ENCODE data around the gene PTPRA.
"Not testable (repeated sequence)": the region's sequence is repeated elsewhere in the genome, so short reads cannot be mapped to it uniquely, and the experiment has no call there.

Gene PTPRA

GRCh38 chr20:2873010-2873746 is at the start of gene PTPRA:
Gene PTPRA (plus strand): TSS chr20:2873481. CDS start chr20:2964278, 90,797 bp downstream.
- TF ChIP-seq CTCF (IDR thresholded peaks at IDR 0.05; ENCODE audit: low read depth, low read length) = no peak
- H3K4me3 ChIP-seq (replicated peaks in 1 of 2; ENCODE audit: low read depth in 2 of 2, low read length in 2 of 2) = peak within 1 kb of the TSS; percentile 87 to 89
- peak; percentile 91 to 92 for DNase-seq (ENCODE audit: low read depth in 2 of 2)

GRCh38 chr20:2825761-2826160 is 47.5 kb upstream of the PTPRA start:
- no peak overlapping the region for H3K4me3 ChIP-seq (replicated peaks in 1 of 2; ENCODE audit: low read depth in 2 of 2, low read length in 2 of 2)
- DNase-seq (ENCODE audit: low read depth in 2 of 2) = no peak
- no peak for TF ChIP-seq CTCF (IDR thresholded peaks at IDR 0.05; ENCODE audit: low read depth, low read length)

GRCh38 chr20:2826655-2827054 is 46.6 kb upstream of the PTPRA start:
- H3K4me3 ChIP-seq (replicated peaks in 1 of 2; ENCODE audit: low read depth in 2 of 2, low read length in 2 of 2) = no peak overlapping the region
- no peak for TF ChIP-seq CTCF (IDR thresholded peaks at IDR 0.05; ENCODE audit: low read depth, low read length)
- no peak for DNase-seq (ENCODE audit: low read depth in 2 of 2)

- no peak for TF ChIP-seq CTCF (IDR thresholded peaks at IDR 0.05; ENCODE audit: low read depth, low read length)
- DNase-seq (ENCODE audit: low read depth in 2 of 2) = no peak
- H3K4me3 ChIP-seq (replicated peaks in 1 of 2; ENCODE audit: low read depth in 2 of 2, low read length in 2 of 2) = no peak overlapping the region
These were observed 43.9 kb upstream of the PTPRA start for GRCh38 chr20:2829376-2829775.

- DNase-seq (ENCODE audit: low read depth in 2 of 2); H3K4me3 ChIP-seq (replicated peaks in 1 of 2; ENCODE audit: low read depth in 2 of 2, low read length in 2 of 2): not testable (repeated sequence)
These were observed 42.1 kb upstream of the PTPRA start for GRCh38 chr20:2831206-2831605.

- H3K4me3 ChIP-seq (replicated peaks in 1 of 2; ENCODE audit: low read depth in 2 of 2, low read length in 2 of 2) = no peak overlapping the region
- TF ChIP-seq CTCF (IDR thresholded peaks at IDR 0.05; ENCODE audit: low read depth, low read length) = no peak
- DNase-seq (ENCODE audit: low read depth in 2 of 2) = no peak
These were observed 39.5 kb upstream of the PTPRA start for GRCh38 chr20:2833761-2834160.

- no peak overlapping the region for H3K4me3 ChIP-seq (replicated peaks in 1 of 2; ENCODE audit: low read depth in 2 of 2, low read length in 2 of 2)
- no peak for TF ChIP-seq CTCF (IDR thresholded peaks at IDR 0.05; ENCODE audit: low read depth, low read length)
These were observed 38.7 kb upstream of the PTPRA start for GRCh38 chr20:2834401-2835110.

More at GRCh38 chr20:2834401-2835110, 38.7 kb upstream of the PTPRA start:
- DNase-seq (ENCODE audit: low read depth in 2 of 2) = no peak

All from cardiac fibroblast (primary cell).